Pancreas (tissue), 10 donors: ENCODE results near the gene PAIP2. TPM values are rescaled to one million over a fixed set of nuclear protein-coding genes. Genes with fewer than 3 reads are reported as not detected.
"Not testable (repeated sequence)": the region's sequence is repeated elsewhere in the genome, so short reads cannot be mapped to it uniquely, and the experiment has no call there.

ENCODE experiments used
- ATAC-seq, 4 donors: fragments of 200-7000 bp; cut with Tn5 transposase; one replicate each; pipeline versions ENCODE4 v1.8.0 to v1.9.1; 2020; ENCODE audit warnings: mild to moderate bottlenecking in 4 of 4, moderate library complexity in 4 of 4
- DNase-seq, 6 donors: peaks; one replicate each; pipeline ENCODE4 v3.0.0-alpha.2; 2020
- FAIRE-seq: peaks from 2 replicates; lab custom pipeline; 2012; peaks lifted over from hg19 to GRCh38; lab: Jason Lieb, UNC
- H3K27ac ChIP-seq, 4 donors: fragments of 200-600 bp; sonication (generic); 1 replicate in 3 of 4; 2 replicates in 1 of 4; pipeline versions ENCODE4 v1.5.0 to v1.8.0; 2020
- H3K27me3 ChIP-seq, 4 donors: fragments of 200-600 bp; one replicate each; pipeline ENCODE4 v1.8.0; 2021
- H3K36me3 ChIP-seq, 3 donors: fragments of 200-600 bp; sonication (generic) in 1 of 3; one replicate each; pipeline versions ENCODE4 v1.5.0 to v1.8.0; 2020 to 2021
- H3K4me1 ChIP-seq, 3 donors: fragments of 200-600 bp; one replicate each; pipeline ENCODE4 v1.8.0; 2021
- H3K4me3 ChIP-seq, 4 donors: fragments of 200-600 bp; sonication (generic) in 2 of 4; one replicate each; pipeline versions ENCODE4 v1.5.0 to v1.8.0; 2020 to 2021
- H3K9me3 ChIP-seq, 4 donors: fragments of 200-600 bp; one replicate each; pipeline ENCODE4 v1.8.0; 2021
- CTCF ChIP-seq, 4 donors: fragments of 200-600 bp; sonication (generic) in 3 of 4; IDR thresholded peaks; one replicate each; pipeline versions ENCODE4 v1.5.0 to v1.8.0; 2021; ENCODE audit warnings: antibody characterized with exemption in 4 of 4
- WGBS, 2 donors: extraction: QIAGEN DNeasy Blood & Tissue Kit; methylation state at CpG; one replicate each; pipeline ENCODE4 v1.1.7; 2013; 5-methylcytosine and 5-hydroxymethylcytosine counted together
- intact Hi-C, 3 donors: fragments of 100-400 bp; cut with DNase I; formaldehyde crosslinking; loops; one replicate each; pipeline versions ENCODE4 v1.11.1 to v1.14.2; 2022
- polyA plus RNA-seq, 2 donors: library from polyadenylated mRNA; stranded (reverse); fragments of 200-250 nt; gene quantifications; one replicate each; pipeline ENCODE4 v1.2.3, GENCODE V29; 2013
- total RNA-seq, 6 donors: library from RNA; stranded (reverse); fragmentation: NEBNext Ultra II Directional in 4 of 6; extraction: Animal tissue kit (Norgen Biotek cat#: 25700) in 4 of 6; gene quantifications; one replicate each; pipeline versions ENCODE4 v1.2.1 to v1.2.4, GENCODE V29; 2021 to 2023
- donor health status: healthy with polysubstance abuse.
- donor health status: DM: no; HTN: no; CAD: no; lungs with moderate emphysema.
- donor health status: DM: no; HTN: no; CAD: no.
- donor health status: control.
- donor health status: control.
- donor health status: Bipolar disorder and iron deficiency.
- donor health status: DM: yes; HTN: yes; CAD: no.
- donor health status: DM: no; HTN: no; CAD: no.
- donor health status: DM: no; HTN: no; CAD: no.
- donor health status: DM: yes; HTN: yes; CAD: no.

The PAIP2 gene
- total and polyA plus RNA-seq, 8 donors = 18.2 to 57.4 (median 27.3) TPM

GRCh38 chr5:139342423-139342723, 719 bp downstream of the PAIP2 start:
- Histone ChIP-seq H3K36me3 (no peaks in the 10 kb centered on the region), H3K4me3 (peak overlapping the region; percentile 71 to 86 (median 76)), H3K4me1 (peaks cover 0 to 22% (median 20%) of the 10 kb centered on the region in 3 donors), H3K27ac (peak overlapping the region; percentile 92 to 98 (median 96)), H3K27me3 (no peaks in the 10 kb centered on the region), H3K9me3 (no peaks in the 10 kb centered on the region)
- intact Hi-C loops = no loop called here
- WGBS, 2 donors = 0 to 1% methylated on average over 16 of the region's 16 CpGs
- TF ChIP-seq CTCF (IDR thresholded peaks at IDR 0.05) = no peak
- DNase-seq = no peak
- ATAC-seq = no peak
- FAIRE-seq = no peak

GRCh38 chr5:139343476-139343875, 1.8 kb downstream of the PAIP2 start:
- H3K4me1 ChIP-seq = peaks cover 0 to 22% (median 20%) of the 10 kb centered on the region in 3 donors

GRCh38 chr5:139344177-139344576, 2.5 kb downstream of the PAIP2 start:
- H3K27ac ChIP-seq = no peak overlapping the region
- WGBS, 2 donors = 50 to 66% methylated on average over 2 of the region's 2 CpGs
- ATAC-seq (no peak), DNase-seq (no peak), FAIRE-seq (no peak)
- peaks cover 0 to 22% (median 20%) of the 10 kb centered on the region in 3 donors for H3K4me1 ChIP-seq
- no peaks in the 10 kb centered on the region for H3K27me3 ChIP-seq
- H3K36me3 ChIP-seq = no peaks in the 10 kb centered on the region
- no peak overlapping the region for H3K4me3 ChIP-seq
- intact Hi-C loops = no loop called here
- no peaks in the 10 kb centered on the region for H3K9me3 ChIP-seq
- no peak for TF ChIP-seq CTCF (IDR thresholded peaks at IDR 0.05)

More at GRCh38 chr5:139343476-139343875, 1.8 kb downstream of the PAIP2 start:
- Histone ChIP-seq H3K4me3 (peak overlapping the region in 2 of 4 donors; percentile 71 to 86), H3K27ac (no peak overlapping the region), H3K9me3 (no peaks in the 10 kb centered on the region), H3K27me3 (no peaks in the 10 kb centered on the region), H3K36me3 (no peaks in the 10 kb centered on the region)
- FAIRE-seq (no peak), DNase-seq (no peak), ATAC-seq (no peak)
- 75 to 84% methylated on average over 9 of the region's 9 CpGs for WGBS, 2 donors
- intact Hi-C loops = no loop called here
- no peak for TF ChIP-seq CTCF (IDR thresholded peaks at IDR 0.05)

- ATAC-seq, H3K27ac ChIP-seq, FAIRE-seq, H3K9me3 ChIP-seq, H3K36me3 ChIP-seq, H3K27me3 ChIP-seq, H3K4me3 ChIP-seq, intact Hi-C loops, DNase-seq: not testable (repeated sequence)
- H3K4me1 ChIP-seq = peaks cover 0 to 22% (median 20%) of the 10 kb centered on the region in 3 donors
- WGBS, 2 donors = 95 to 97% methylated on average over 8 of the region's 8 CpGs
These were observed 3.8 kb downstream of the PAIP2 start for GRCh38 chr5:139345442-139345841.

GRCh38 chr5:139347863-139348262, 6.2 kb downstream of the PAIP2 start:
- DNase-seq, H3K9me3 ChIP-seq, H3K27me3 ChIP-seq, H3K36me3 ChIP-seq, intact Hi-C loops, H3K27ac ChIP-seq, H3K4me3 ChIP-seq, ATAC-seq, FAIRE-seq: not testable (repeated sequence)
- 91 to 92% methylated on average over 9 of the region's 9 CpGs for WGBS, 2 donors
- H3K4me1 ChIP-seq = peaks cover 0 to 18% (median 14%) of the 10 kb centered on the region in 3 donors

GRCh38 chr5:139354186-139354585, 12.5 kb downstream of the PAIP2 start:
- no peak for TF ChIP-seq CTCF (IDR thresholded peaks at IDR 0.05)
- FAIRE-seq (no peak), DNase-seq (no peak), ATAC-seq (no peak)
- 93 to 97% methylated on average over 3 of the region's 3 CpGs for WGBS, 2 donors
- no peak overlapping the region for H3K27ac ChIP-seq
- H3K4me3 ChIP-seq = no peak overlapping the region
- H3K27me3 ChIP-seq = no peaks in the 10 kb centered on the region
- intact Hi-C loops = no loop called here
- no peaks in the 10 kb centered on the region for H3K4me1 ChIP-seq
- no peaks in the 10 kb centered on the region for H3K9me3 ChIP-seq
- no peaks in the 10 kb centered on the region for H3K36me3 ChIP-seq

- H3K27me3 ChIP-seq, H3K9me3 ChIP-seq, H3K4me1 ChIP-seq, H3K4me3 ChIP-seq, H3K36me3 ChIP-seq, ATAC-seq, FAIRE-seq, DNase-seq, H3K27ac ChIP-seq, intact Hi-C loops: not testable (repeated sequence)
- WGBS, 2 donors = 93 to 95% methylated on average over 8 of the region's 8 CpGs
These were observed 14.2 kb downstream of the PAIP2 start for GRCh38 chr5:139355900-139356299.
